Amygdala (tissue), 56 donors: ENCODE data around the gene STARD10.

Source experiments
- DNase-seq, 56 donors: peaks; one replicate each; lab custom pipeline; 2025; lab: John Stamatoyannopoulos, UW

STARD10 gene

DNA sequence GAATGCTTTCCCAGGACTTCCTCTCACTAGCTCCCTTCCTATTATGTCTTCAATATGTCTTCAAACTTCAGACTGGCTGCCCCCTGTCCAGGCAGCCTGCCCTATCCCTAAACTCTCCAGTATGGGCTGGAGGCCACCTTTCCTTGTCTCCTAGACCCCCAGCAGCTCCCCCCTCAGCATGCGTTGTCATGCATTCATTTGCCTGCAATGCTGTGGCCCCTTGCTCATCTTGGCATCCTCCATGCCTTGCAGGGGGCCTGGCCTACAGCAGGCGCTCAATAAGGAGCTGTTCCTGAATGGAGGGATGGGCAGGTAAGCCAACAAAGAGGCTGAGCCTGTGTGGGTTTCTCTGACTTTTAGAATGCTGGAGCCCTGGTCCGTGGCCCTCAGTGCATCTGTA, 25.3 kb downstream of the STARD10 start:
- DNase-seq: no peak

- no peak for DNase-seq
These were observed 26.4 kb downstream of the STARD10 start for GRCh38 chr11:72767203-72768062.

DNA sequence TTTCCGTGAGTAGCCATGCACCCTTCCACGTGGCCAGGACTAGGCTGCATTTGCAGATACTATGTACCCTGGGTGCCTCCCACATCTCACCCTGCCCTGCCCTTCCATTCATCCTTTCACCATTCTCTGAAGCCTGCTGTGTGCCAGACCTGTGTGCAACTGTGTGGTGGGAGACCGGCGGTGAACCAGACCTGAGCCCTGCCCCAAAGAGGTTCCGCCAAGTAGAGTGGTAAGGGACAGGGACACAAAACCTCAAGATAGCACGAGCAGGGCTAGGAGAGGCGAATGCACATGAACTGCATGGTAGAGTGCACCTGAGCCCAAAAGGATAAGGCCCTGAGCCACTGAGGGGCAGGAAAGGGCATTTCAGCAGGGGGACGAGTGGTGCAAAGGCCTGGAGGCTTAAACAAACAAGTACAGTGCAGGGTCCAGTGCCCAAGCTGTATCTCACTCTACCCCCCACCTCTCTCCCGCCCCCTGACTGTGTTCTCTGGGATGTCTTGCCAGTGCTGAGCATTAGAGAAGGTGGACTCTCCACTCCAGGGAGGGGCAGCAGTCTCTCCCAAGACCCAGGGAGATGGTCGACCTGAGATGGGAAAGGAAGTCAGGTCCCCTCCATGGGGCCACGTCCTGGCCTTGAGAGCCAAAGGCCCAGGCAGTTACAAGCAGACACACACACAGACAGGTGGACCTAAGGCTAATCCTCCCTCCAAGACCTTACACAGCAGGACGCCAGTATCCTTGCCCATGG, 27.5 kb downstream of the STARD10 start:
- no peak for DNase-seq

GRCh38 chr11:72764503-72764902, 29.3 kb downstream of the STARD10 start:
- DNase-seq: no peak

GRCh38 chr11:72763823-72764222, 30.0 kb downstream of the STARD10 start:
- no peak for DNase-seq

GRCh38 chr11:72762641-72763304, 31.1 kb downstream of the STARD10 start:
- no peak for DNase-seq

GRCh38 chr11:72760539-72761405, 33.1 kb downstream of the STARD10 start:
- DNase-seq: no peak

DNA sequence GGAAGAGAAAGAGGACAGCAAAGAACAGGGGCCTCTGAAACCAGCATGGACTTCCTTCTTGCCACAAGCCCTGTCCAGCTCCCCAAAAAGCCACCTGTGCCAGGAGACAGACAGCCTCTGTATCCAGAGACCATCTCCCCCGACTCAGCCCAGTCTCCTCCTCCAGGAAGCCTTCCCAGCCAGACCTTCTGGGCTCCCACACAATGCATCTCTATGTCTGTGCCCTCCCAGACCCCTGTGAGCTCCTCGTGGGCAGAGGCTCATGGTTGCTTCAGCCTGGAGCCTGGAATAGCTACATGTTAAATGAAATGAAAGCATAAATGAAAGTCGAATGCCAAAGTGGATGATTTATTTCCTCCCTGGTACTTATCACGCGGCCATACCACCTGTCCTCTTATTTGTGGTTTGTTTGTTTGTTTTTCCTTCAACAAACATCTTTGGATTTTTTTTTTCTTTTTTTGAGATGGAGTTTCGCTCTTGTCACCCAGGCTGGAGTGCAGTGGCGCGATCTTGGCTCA, 34.3 kb downstream of the STARD10 start:
- DNase-seq: no peak

DNA sequence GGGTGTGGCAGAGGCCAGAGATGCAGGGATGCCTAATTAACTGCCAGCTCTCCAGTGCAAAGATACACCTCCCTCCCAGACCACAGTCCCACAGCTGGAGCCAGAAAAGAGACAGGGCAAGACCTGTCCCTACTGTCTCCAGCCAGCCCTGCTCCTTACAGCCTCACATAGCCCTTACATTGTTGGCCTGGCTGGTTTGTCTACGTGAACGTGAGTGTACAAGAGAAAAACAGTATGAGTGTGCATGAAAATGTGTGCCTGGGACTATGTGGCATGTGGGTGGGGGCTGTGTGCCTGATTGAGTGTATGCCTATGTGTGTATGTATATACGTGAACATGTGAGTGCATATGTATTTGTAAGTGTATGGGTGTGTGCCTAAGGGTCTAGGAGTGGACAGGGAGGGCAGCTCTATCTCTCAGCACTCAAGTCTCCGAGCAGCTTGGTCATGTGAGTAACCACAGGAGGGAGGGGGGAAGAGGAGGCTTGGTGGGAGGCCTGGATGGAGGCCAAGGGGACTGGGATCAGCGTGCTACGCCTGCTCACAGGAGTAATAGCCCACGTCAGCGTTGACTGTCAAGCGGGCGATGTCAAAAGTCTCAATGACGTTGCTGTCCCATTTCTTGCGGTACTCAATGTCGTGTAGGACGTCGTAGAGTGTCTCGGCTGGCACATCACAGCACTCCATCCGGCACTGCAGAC, 35.0 kb downstream of the STARD10 start:
- DNase-seq: peak in 3 of 56 donors; percentile 16 to 79 (median 22)

DNA sequence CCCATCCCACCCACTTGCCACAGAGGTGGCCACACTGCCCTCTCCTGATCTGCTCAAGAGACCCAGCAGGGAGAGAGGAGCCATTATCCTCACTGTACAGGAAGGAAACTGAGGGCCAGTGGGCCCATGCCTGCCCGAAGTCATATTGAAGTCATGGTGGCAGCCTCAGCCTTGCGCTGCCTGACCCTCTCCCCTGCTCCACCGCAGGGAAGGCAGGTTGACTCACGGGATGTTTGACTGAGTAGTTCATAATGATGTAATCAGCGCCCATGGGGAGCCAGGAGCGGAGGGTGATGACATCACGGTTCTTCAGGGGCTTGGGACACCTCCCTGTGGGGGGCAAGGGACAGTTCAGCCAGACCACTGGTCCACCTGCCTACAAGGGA, 35.5 kb downstream of the STARD10 start:
- DNase-seq: no peak

GRCh38 chr11:72755713-72756285, 38.0 kb downstream of the STARD10 start:
- DNase-seq: no peak

- DNase-seq: no peak
These were observed 39.2 kb downstream of the STARD10 start for GRCh38 chr11:72754544-72755155.

- no peak for DNase-seq
These were observed 39.7 kb downstream of the STARD10 start for GRCh38 chr11:72754149-72754543.

GRCh38 chr11:72753341-72754148, 40.3 kb downstream of the STARD10 start:
- peak in 11 of 56 donors; percentile 17 to 54 (median 43) for DNase-seq

DNA sequence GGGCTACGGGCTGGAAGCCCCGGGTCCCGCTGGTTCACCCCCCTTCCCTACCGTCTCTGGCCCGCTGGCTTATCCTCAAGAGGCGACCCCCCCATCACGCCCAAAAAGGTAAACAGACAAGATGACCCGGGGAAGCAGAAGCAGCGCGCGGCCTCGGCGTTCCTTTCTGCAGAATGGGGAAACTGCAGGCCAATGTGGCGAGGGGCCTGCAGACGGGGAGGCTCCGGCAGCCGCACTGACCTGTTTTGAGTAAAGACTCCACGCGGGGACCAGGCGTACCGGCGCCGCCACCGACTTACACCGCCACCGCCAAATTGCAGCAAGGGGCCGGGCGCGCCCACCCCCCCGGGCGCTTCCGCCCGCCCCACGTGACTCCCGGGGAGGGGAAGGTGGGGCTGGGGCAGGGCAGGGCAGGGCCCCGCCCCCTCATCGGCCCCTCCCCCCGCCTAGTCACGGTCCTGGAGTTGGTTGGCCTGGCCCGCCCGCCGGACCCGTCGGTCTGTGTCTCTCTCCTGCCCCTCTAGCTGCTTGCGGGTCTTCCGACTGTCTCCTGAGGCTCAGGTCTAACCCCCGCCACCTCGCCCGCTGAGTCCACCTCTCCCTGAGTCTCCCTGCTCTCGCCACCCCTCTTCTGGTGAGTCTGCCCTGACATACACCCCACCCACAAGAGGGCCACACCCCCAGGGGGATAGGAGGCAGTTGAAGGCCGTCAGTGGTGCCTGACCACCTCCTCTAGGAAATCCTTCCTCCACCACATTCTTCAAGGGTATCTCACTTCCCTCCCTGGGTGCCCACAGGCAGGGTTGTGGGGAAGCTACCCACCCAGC, 41.5 kb downstream of the STARD10 start, which contains the start of gene ARAP1:
ARAP1 (minus strand) TSS at position 321 of the 827 bp plus-strand sequence. CDS start 25,280 bp downstream, outside the sequence.
- peak in 50 of 56 donors; percentile 23 to 83 (median 62) for DNase-seq
